HEK293 (cell line): ENCODE results near the gene FTSJ1.
A peak's percentile ranks its signal among the peaks of the same experiment; 100 is the strongest.

Source experiments
- EGR2 ChIP-seq: fragments of 450-650 bp; formaldehyde crosslinking; IDR thresholded peaks from 2 replicates; pipeline ENCODE4 v1.5.1; 2016; ENCODE audit warnings: low read depth, missing biosample characterization, missing genetic modification characterization
- HOXD13 ChIP-seq: sonication (generic); formaldehyde crosslinking; IDR thresholded peaks from 2 replicates; pipeline ENCODE4 v1.8.0; 2022; ENCODE audit warnings: missing genetic modification reagents, borderline replicate concordance
- KLF9 ChIP-seq: fragments of 450-650 bp; formaldehyde crosslinking; IDR thresholded peaks from 2 replicates; pipeline ENCODE4 v1.5.1; 2016; ENCODE audit warnings: missing biosample characterization, missing genetic modification characterization, low read depth
- OVOL3 ChIP-seq: fragments of 450-650 bp; formaldehyde crosslinking; IDR thresholded peaks from 2 replicates; pipeline ENCODE4 v1.5.1; 2016; ENCODE audit warnings: missing biosample characterization, missing genetic modification characterization
- ZNF157 ChIP-seq: fragments of 450-650 bp; formaldehyde crosslinking; IDR thresholded peaks from 2 replicates; pipeline ENCODE4 v1.5.1; 2016; ENCODE audit warnings: missing biosample characterization, missing genetic modification characterization
- ZNF561 ChIP-seq: fragments of 450-650 bp; IDR thresholded peaks from 2 replicates; pipeline ENCODE4 v1.5.1; 2018; ENCODE audit warnings: missing biosample characterization, missing genetic modification characterization, borderline replicate concordance
- ZNF623 ChIP-seq: fragments of 450-650 bp; formaldehyde crosslinking; IDR thresholded peaks from 2 replicates; pipeline ENCODE4 v1.5.1; 2016; ENCODE audit warnings: missing biosample characterization, missing genetic modification characterization
- ZNF701 ChIP-seq: fragments of 450-650 bp; formaldehyde crosslinking; IDR thresholded peaks from 2 replicates; pipeline ENCODE4 v1.5.1; 2016; ENCODE audit warnings: missing biosample characterization, missing genetic modification characterization
- TF ChIP-seq, protein P1 (sequence below): fragments of 450-650 bp; formaldehyde crosslinking; IDR thresholded peaks from 2 replicates; pipeline ENCODE4 v1.5.1; 2016; ENCODE audit warnings: missing biosample characterization, missing genetic modification characterization, borderline replicate concordance
- TF ChIP-seq, protein P2 (sequence below): fragments of 450-650 bp; formaldehyde crosslinking; IDR thresholded peaks from 2 replicates; pipeline ENCODE4 v1.5.1; 2017; ENCODE audit warnings: missing biosample characterization, missing genetic modification characterization
- TF ChIP-seq, protein P3 (sequence below): IDR thresholded peaks from 2 replicates; pipeline ENCODE4 v1.6.1; 2011; ENCODE audit warnings: mild to moderate bottlenecking, low read depth, low read length, borderline replicate concordance
- TF ChIP-seq, protein P4 (sequence below): fragments of 450-650 bp; formaldehyde crosslinking; IDR thresholded peaks from 2 replicates; pipeline ENCODE4 v1.5.1; 2016; ENCODE audit warnings: missing biosample characterization, missing genetic modification characterization
- TF ChIP-seq, protein P5 (sequence below): fragments of 450-650 bp; formaldehyde crosslinking; conservative IDR thresholded peaks from 2 replicates; pipeline ENCODE4 v1.5.1; 2016; ENCODE audit warnings: low read depth, missing biosample characterization, missing genetic modification characterization
- TF ChIP-seq, protein P6 (sequence below): fragments of 450-650 bp; formaldehyde crosslinking; IDR thresholded peaks from 2 replicates; pipeline ENCODE4 v1.5.1; 2016; ENCODE audit warnings: missing biosample characterization, missing genetic modification characterization
- TF ChIP-seq, protein P7 (sequence below): fragments of 450-650 bp; formaldehyde crosslinking; IDR thresholded peaks from 2 replicates; pipeline ENCODE4 v1.5.1; 2016; ENCODE audit warnings: missing biosample characterization, missing genetic modification characterization
- TF ChIP-seq, protein P8 (sequence below): fragments of 450-650 bp; formaldehyde crosslinking; IDR thresholded peaks from 2 replicates; pipeline ENCODE4 v1.5.1; 2017; ENCODE audit warnings: missing biosample characterization, missing genetic modification characterization
- TF ChIP-seq, protein P9 (sequence below): fragments of 450-650 bp; formaldehyde crosslinking; IDR thresholded peaks from 2 replicates; pipeline ENCODE4 v1.5.1; 2016; ENCODE audit warnings: missing biosample characterization, missing genetic modification characterization

Gene FTSJ1

DNA sequence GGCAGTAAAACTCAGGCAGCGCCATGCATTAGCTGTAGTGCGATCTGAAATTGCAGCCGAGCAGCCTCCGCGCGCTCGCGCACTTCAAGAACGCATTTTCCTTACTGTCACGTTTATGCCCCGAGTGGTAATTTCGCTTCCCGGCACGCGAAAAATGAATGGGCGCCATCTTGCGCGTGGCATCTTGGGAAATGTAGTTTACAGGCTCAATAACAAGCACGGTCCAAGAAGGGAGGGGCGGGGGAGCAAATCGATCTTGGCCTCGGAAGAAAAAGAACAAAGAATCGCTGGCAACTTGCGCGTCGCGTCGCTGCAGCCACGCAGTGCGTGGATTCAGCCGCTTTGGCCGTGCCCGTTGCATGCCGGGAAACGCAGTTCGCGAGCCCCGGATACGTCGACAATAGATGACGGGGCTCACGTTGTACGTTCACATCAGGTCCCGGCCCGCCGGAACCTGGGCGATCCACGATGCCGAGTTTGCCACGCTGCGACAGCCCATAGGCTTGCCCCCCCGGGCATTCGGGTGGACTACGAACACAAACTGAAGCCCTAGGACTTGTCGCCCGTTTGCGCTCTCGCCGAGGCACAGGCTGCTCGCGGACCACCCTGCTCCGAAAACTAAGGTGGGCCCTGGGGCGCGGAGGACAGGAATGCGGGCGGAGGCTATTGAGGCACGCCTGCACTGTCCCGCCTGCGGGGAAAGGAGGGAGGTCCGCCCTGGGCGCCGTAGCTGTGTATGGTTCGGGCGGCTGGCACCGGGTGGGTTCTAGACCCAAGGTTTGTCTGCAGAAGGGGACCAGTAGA lies at the start of gene FTSJ1 (continued):
- TF ChIP-seq, protein P1, sequence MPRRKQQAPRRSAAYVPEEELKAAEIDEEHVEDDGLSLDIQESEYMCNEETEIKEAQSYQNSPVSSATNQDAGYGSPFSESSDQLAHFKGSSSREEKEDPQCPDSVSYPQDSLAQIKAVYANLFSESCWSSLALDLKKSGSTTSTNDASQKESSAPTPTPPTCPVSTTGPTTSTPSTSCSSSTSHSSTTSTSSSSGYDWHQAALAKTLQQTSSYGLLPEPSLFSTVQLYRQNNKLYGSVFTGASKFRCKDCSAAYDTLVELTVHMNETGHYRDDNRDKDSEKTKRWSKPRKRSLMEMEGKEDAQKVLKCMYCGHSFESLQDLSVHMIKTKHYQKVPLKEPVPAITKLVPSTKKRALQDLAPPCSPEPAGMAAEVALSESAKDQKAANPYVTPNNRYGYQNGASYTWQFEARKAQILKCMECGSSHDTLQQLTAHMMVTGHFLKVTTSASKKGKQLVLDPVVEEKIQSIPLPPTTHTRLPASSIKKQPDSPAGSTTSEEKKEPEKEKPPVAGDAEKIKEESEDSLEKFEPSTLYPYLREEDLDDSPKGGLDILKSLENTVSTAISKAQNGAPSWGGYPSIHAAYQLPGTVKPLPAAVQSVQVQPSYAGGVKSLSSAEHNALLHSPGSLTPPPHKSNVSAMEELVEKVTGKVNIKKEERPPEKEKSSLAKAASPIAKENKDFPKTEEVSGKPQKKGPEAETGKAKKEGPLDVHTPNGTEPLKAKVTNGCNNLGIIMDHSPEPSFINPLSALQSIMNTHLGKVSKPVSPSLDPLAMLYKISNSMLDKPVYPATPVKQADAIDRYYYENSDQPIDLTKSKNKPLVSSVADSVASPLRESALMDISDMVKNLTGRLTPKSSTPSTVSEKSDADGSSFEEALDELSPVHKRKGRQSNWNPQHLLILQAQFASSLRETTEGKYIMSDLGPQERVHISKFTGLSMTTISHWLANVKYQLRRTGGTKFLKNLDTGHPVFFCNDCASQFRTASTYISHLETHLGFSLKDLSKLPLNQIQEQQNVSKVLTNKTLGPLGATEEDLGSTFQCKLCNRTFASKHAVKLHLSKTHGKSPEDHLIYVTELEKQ: no peak
- TF ChIP-seq ZNF701: no peak
- TF ChIP-seq, protein P2, sequence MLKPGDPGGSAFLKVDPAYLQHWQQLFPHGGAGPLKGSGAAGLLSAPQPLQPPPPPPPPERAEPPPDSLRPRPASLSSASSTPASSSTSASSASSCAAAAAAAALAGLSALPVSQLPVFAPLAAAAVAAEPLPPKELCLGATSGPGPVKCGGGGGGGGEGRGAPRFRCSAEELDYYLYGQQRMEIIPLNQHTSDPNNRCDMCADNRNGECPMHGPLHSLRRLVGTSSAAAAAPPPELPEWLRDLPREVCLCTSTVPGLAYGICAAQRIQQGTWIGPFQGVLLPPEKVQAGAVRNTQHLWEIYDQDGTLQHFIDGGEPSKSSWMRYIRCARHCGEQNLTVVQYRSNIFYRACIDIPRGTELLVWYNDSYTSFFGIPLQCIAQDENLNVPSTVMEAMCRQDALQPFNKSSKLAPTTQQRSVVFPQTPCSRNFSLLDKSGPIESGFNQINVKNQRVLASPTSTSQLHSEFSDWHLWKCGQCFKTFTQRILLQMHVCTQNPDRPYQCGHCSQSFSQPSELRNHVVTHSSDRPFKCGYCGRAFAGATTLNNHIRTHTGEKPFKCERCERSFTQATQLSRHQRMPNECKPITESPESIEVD (tag by site-specific recombination): no peak
- TF ChIP-seq ZNF623 (tag by site-specific recombination): no peak
- no peak for TF ChIP-seq OVOL3 (tag by site-specific recombination)
- TF ChIP-seq, protein P3, sequence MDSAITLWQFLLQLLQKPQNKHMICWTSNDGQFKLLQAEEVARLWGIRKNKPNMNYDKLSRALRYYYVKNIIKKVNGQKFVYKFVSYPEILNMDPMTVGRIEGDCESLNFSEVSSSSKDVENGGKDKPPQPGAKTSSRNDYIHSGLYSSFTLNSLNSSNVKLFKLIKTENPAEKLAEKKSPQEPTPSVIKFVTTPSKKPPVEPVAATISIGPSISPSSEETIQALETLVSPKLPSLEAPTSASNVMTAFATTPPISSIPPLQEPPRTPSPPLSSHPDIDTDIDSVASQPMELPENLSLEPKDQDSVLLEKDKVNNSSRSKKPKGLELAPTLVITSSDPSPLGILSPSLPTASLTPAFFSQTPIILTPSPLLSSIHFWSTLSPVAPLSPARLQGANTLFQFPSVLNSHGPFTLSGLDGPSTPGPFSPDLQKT: no peak; the same call in 1 of the 2 replicates
- TF ChIP-seq, protein P4, sequence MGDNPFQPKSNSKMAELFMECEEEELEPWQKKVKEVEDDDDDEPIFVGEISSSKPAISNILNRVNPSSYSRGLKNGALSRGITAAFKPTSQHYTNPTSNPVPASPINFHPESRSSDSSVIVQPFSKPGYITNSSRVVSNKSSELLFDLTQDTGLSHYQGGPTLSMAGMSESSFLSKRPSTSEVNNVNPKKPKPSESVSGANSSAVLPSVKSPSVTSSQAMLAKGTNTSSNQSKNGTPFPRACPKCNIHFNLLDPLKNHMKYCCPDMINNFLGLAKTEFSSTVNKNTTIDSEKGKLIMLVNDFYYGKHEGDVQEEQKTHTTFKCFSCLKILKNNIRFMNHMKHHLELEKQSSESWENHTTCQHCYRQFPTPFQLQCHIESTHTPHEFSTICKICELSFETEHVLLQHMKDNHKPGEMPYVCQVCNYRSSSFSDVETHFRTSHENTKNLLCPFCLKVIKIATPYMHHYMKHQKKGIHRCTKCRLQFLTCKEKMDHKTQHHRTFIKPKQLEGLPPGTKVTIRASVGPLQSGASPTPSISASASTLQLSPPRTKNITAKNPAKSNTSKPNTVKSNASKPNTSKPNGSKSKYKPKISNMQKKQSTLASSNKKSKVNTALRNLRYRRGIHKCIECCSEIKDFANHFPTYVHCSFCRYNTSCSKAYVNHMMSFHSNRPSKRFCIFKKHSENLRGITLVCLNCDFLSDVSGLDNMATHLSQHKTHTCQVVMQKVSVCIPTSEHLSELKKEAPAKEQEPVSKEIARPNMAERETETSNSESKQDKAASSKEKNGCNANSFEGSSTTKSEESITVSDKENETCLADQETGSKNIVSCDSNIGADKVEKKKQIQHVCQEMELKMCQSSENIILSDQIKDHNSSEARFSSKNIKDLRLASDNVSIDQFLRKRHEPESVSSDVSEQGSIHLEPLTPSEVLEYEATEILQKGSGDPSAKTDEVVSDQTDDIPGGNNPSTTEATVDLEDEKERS (tag by site-specific recombination): no peak
- TF ChIP-seq EGR2 (tag by site-specific recombination): no peak; the same call in 1 of the 2 replicates
- TF ChIP-seq ZNF561 (tag by site-specific recombination): no peak
- TF ChIP-seq, protein P5, sequence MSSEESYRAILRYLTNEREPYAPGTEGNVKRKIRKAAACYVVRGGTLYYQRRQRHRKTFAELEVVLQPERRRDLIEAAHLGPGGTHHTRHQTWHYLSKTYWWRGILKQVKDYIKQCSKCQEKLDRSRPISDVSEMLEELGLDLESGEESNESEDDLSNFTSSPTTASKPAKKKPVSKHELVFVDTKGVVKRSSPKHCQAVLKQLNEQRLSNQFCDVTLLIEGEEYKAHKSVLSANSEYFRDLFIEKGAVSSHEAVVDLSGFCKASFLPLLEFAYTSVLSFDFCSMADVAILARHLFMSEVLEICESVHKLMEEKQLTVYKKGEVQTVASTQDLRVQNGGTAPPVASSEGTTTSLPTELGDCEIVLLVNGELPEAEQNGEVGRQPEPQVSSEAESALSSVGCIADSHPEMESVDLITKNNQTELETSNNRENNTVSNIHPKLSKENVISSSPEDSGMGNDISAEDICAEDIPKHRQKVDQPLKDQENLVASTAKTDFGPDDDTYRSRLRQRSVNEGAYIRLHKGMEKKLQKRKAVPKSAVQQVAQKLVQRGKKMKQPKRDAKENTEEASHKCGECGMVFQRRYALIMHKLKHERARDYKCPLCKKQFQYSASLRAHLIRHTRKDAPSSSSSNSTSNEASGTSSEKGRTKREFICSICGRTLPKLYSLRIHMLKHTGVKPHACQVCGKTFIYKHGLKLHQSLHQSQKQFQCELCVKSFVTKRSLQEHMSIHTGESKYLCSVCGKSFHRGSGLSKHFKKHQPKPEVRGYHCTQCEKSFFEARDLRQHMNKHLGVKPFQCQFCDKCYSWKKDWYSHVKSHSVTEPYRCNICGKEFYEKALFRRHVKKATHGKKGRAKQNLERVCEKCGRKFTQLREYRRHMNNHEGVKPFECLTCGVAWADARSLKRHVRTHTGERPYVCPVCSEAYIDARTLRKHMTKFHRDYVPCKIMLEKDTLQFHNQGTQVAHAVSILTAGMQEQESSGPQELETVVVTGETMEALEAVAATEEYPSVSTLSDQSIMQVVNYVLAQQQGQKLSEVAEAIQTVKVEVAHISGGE (tag by site-specific recombination): peak; percentile 92
- TF ChIP-seq, protein P6, sequence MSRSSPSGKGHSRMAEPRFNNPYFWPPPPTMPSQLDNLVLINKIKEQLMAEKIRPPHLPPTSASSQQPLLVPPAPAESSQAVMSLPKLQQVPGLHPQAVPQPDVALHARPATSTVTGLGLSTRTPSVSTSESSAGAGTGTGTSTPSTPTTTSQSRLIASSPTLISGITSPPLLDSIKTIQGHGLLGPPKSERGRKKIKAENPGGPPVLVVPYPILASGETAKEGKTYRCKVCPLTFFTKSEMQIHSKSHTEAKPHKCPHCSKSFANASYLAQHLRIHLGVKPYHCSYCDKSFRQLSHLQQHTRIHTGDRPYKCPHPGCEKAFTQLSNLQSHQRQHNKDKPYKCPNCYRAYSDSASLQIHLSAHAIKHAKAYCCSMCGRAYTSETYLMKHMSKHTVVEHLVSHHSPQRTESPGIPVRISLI (tag by site-specific recombination): no peak
- TF ChIP-seq HOXD13: no peak
- TF ChIP-seq KLF9: 0 out of 2 replicates have a peak, but pooled peaks have one; percentile 21
- TF ChIP-seq, protein P7, sequence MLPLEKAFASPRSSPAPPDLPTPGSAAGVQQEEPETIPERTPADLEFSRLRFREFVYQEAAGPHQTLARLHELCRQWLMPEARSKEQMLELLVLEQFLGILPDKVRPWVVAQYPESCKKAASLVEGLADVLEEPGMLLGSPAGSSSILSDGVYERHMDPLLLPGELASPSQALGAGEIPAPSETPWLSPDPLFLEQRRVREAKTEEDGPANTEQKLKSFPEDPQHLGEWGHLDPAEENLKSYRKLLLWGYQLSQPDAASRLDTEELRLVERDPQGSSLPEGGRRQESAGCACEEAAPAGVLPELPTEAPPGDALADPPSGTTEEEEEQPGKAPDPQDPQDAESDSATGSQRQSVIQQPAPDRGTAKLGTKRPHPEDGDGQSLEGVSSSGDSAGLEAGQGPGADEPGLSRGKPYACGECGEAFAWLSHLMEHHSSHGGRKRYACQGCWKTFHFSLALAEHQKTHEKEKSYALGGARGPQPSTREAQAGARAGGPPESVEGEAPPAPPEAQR (tag by site-specific recombination): no peak
- TF ChIP-seq, protein P8, sequence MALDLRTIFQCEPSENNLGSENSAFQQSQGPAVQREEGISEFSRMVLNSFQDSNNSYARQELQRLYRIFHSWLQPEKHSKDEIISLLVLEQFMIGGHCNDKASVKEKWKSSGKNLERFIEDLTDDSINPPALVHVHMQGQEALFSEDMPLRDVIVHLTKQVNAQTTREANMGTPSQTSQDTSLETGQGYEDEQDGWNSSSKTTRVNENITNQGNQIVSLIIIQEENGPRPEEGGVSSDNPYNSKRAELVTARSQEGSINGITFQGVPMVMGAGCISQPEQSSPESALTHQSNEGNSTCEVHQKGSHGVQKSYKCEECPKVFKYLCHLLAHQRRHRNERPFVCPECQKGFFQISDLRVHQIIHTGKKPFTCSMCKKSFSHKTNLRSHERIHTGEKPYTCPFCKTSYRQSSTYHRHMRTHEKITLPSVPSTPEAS (tag by site-specific recombination): no peak
- TF ChIP-seq, protein P9, sequence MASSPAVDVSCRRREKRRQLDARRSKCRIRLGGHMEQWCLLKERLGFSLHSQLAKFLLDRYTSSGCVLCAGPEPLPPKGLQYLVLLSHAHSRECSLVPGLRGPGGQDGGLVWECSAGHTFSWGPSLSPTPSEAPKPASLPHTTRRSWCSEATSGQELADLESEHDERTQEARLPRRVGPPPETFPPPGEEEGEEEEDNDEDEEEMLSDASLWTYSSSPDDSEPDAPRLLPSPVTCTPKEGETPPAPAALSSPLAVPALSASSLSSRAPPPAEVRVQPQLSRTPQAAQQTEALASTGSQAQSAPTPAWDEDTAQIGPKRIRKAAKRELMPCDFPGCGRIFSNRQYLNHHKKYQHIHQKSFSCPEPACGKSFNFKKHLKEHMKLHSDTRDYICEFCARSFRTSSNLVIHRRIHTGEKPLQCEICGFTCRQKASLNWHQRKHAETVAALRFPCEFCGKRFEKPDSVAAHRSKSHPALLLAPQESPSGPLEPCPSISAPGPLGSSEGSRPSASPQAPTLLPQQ: peak; percentile 89
- no peak for TF ChIP-seq ZNF157 (tag by site-specific recombination)
